ENCODE results near the gene EEF2K.

Gene EEF2K

DNA sequence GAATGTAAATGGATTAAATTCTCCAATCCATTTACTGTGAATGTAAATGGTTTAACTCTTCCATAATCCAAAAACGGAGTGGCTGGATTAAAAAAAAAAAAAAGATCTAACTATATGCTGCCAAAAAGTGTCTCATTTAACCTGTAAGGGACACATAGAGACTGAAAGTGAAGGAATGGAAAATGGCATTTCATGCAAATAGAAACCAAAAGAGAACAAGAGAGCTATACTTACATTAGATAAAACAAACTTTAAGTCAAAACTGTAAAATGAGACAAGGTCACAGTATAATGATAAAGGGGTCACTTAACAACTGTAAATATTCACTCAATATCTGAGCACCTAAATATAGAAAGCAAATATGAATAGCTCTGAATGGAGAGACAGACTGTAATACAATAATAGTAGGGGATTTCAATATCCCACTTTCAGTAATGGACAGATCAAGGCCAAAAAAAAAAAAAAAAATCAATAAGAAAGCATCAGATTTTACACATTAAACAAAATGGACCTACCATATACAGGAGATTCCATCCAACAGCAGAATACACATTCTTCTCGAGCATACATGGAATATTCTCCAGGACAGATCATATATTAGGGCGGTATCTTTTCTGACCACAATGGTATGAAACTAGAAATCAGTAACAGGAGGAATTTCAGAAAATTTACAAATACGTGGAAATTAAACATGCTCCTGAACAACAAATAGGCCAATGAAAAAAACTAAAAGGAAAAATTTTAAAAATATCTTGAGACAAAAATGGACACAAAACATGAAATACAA lies 132.0 kb downstream of the EEF2K start:
- no peak for DNase-seq

Data from NCI-H1694 treated with DMSO at 0.1 percent for 48 hours (cell line).